DOHH2 (cell line): ENCODE results near the gene FAM3B.

Source experiments
- H3F3A ChIP-seq: fragments of 200-600 bp; sonication (generic), shearing (Covaris generic); 2 replicates; pipeline ENCODE4 v1.6.0; 2016; ENCODE audit warnings: antibody characterized with exemption, mild to moderate bottlenecking; ENCODE audit not compliant: control insufficient read depth, insufficient read depth
- H3K27ac ChIP-seq: fragments of 200-600 bp; sonication (generic); 2 replicates; pipeline ENCODE4 v1.5.1; 2014; ENCODE audit warnings: low read depth, mild to moderate bottlenecking, low read length, moderate library complexity
- H3K27me3 ChIP-seq: fragments of 200-600 bp; sonication (generic); 2 replicates; pipeline ENCODE4 v1.6.1; 2014; ENCODE audit warnings: mild to moderate bottlenecking, low read length, mixed read lengths; ENCODE audit not compliant: control insufficient read depth
- H3K36me3 ChIP-seq: fragments of 200-600 bp; sonication (generic); 2 replicates; pipeline ENCODE4 v1.6.1; 2014; ENCODE audit warnings: mild to moderate bottlenecking, low read length, moderate library complexity, mixed read lengths; ENCODE audit not compliant: control insufficient read depth
- H3K4me1 ChIP-seq: fragments of 200-600 bp; sonication (generic); 2 replicates; pipeline ENCODE4 v1.6.1; 2014; ENCODE audit warnings: mild to moderate bottlenecking, low read length, mixed read lengths; ENCODE audit not compliant: control insufficient read depth
- H3K4me2 ChIP-seq: fragments of 200-600 bp; sonication (generic); 2 replicates; pipeline ENCODE4 v1.6.0; 2014; ENCODE audit warnings: mild to moderate bottlenecking, low read length, moderate library complexity
- H3K4me3 ChIP-seq: fragments of 200-600 bp; sonication (generic); 2 replicates; pipeline ENCODE4 v1.5.1; 2014; ENCODE audit warnings: mild to moderate bottlenecking, low read length, mixed read lengths
- H3K79me2 ChIP-seq: fragments of 200-600 bp; sonication (generic); 2 replicates; pipeline ENCODE4 v1.6.1; 2014; ENCODE audit warnings: mild to moderate bottlenecking, low read length, mixed read lengths; ENCODE audit not compliant: control insufficient read depth
- H3K9me2 ChIP-seq: fragments of 200-600 bp; sonication (generic); replicated peaks from 2 replicates; pipeline ENCODE4 v1.6.1; 2014; ENCODE audit warnings: mild to moderate bottlenecking, low read length, mixed read lengths; ENCODE audit not compliant: control insufficient read depth
- H3K9me3 ChIP-seq: fragments of 200-600 bp; sonication (generic); 2 replicates; pipeline ENCODE4 v1.6.1; 2014; ENCODE audit warnings: antibody characterized with exemption, low read length, mixed read lengths; ENCODE audit not compliant: control insufficient read depth, insufficient read depth
- H4K20me1 ChIP-seq: fragments of 200-600 bp; sonication (generic); 2 replicates; pipeline ENCODE4 v1.6.0; 2014; ENCODE audit warnings: low read depth, mild to moderate bottlenecking, antibody characterized with exemption, low read length, moderate library complexity; ENCODE audit not compliant: control insufficient read depth, insufficient read depth
- CTCF ChIP-seq: fragments of 200-600 bp; sonication (generic); IDR thresholded peaks from one replicate; pipeline ENCODE4 v1.5.1; 2014; ENCODE audit warnings: antibody characterized with exemption, mild to moderate bottlenecking, low read depth, low read length; ENCODE audit not compliant: poor library complexity, severe bottlenecking
- EZH2phosphoT487 ChIP-seq: fragments of 200-600 bp; sonication (generic); IDR thresholded peaks from 2 replicates; pipeline ENCODE4 v1.6.1; 2017; ENCODE audit warnings: borderline replicate concordance, mild to moderate bottlenecking, antibody characterized with exemption, low read length, moderate library complexity, mixed read lengths

Gene FAM3B

GRCh38 chr21:41373763-41374162 lies 57.2 kb downstream of the FAM3B start:
- Histone ChIP-seq H4K20me1 (no peaks in the 10 kb centered on the region), H3K9me3 (no peaks in the 10 kb centered on the region), H3K4me2 (no peak overlapping the region), H3K4me3 (no peak overlapping the region), H3K27me3 (no peaks in the 10 kb centered on the region), H3K27ac (no peak overlapping the region), H3K4me1 (peaks cover 25% of the 10 kb centered on the region), H3F3A (no peaks in the 10 kb centered on the region), H3K9me2 (no peaks in the 10 kb centered on the region), H3K36me3 (no peaks in the 10 kb centered on the region), H3K79me2 (peaks cover 3% of the 10 kb centered on the region; the same call in 1 of the 2 replicates)
- TF ChIP-seq CTCF = no peak
- TF ChIP-seq EZH2phosphoT487 = no peak

- no peak overlapping the region for H3K4me2 ChIP-seq
- H3K9me2 ChIP-seq = no peaks in the 10 kb centered on the region
Measured at GRCh38 chr21:41374177-41374712, 57.6 kb downstream of the FAM3B start.

GRCh38 chr21:41374867-41375533 lies 58.4 kb downstream of the FAM3B start:
- H3K9me2 ChIP-seq = no peaks in the 10 kb centered on the region
- H3K36me3 ChIP-seq = no peaks in the 10 kb centered on the region
- H3K4me2 ChIP-seq = no peak overlapping the region
- H3K79me2 ChIP-seq = peaks cover 3% of the 10 kb centered on the region; the same call in 1 of the 2 replicates
- peaks cover 14% of the 10 kb centered on the region for H3K4me1 ChIP-seq
- no peaks in the 10 kb centered on the region for H3F3A ChIP-seq
- no peaks in the 10 kb centered on the region for H3K27me3 ChIP-seq
- no peaks in the 10 kb centered on the region for H4K20me1 ChIP-seq
- TF ChIP-seq EZH2phosphoT487 = no peak
- no peak for TF ChIP-seq CTCF
- H3K27ac ChIP-seq = no peak overlapping the region
- H3K4me3 ChIP-seq = no peak overlapping the region
- H3K9me3 ChIP-seq = no peaks in the 10 kb centered on the region

More at GRCh38 chr21:41374177-41374712, 57.6 kb downstream of the FAM3B start:
- TF ChIP-seq CTCF (no peak), EZH2phosphoT487 (no peak)
- Histone ChIP-seq H4K20me1 (no peaks in the 10 kb centered on the region), H3K27me3 (no peaks in the 10 kb centered on the region), H3K36me3 (no peaks in the 10 kb centered on the region), H3K4me1 (peaks cover 20% of the 10 kb centered on the region), H3K79me2 (peaks cover 3% of the 10 kb centered on the region; the same call in 1 of the 2 replicates), H3K27ac (no peak overlapping the region), H3F3A (no peaks in the 10 kb centered on the region), H3K9me3 (no peaks in the 10 kb centered on the region), H3K4me3 (no peak overlapping the region)
